KG1 (cell line): ENCODE measurements around the gene TMEM255B.

Experiments
- DNase-seq: peaks from one replicate; lab custom pipeline; 2025; lab: John Stamatoyannopoulos, UW

Gene TMEM255B

GRCh38 chr13:113862191-113862930 is 103.3 kb downstream of the TMEM255B start:
- DNase-seq = no peak

GRCh38 chr13:113862931-113863523 is 104.0 kb downstream of the TMEM255B start:
- no peak for DNase-seq

- DNase-seq = no peak
These were observed 104.7 kb downstream of the TMEM255B start, which contains the start of gene GAS6 for GRCh38 chr13:113863524-113864272. GAS6 (minus strand) TSS chr13:113864076; CDS start chr13:113863920, 156 bp downstream.

- DNase-seq = no peak
These were observed 105.4 kb downstream of the TMEM255B start for GRCh38 chr13:113864273-113864890.

GRCh38 chr13:113865427-113865826 is 106.4 kb downstream of the TMEM255B start:
- DNase-seq = no peak
